IMR-90 (cell line): Measurements from ENCODE around the gene HSBP1L1. TPM values are rescaled to one million over a fixed set of nuclear protein-coding genes. Genes with fewer than 3 reads are reported as not detected.

ENCODE experiments used
- ATAC-seq: fragments of 200-7000 bp; cut with Tn5 transposase; 2 replicates; pipeline ENCODE4 v1.9.1; 2020; ENCODE audit warnings: low read depth, mild to moderate bottlenecking, moderate library complexity
- BruUV-seq: library from RNA; stranded (reverse); fragments of 400-500 nt; replicated peaks from 2 replicates; lab custom pipeline; 2021; lab: Mats Ljungman, UMichigan
- CTCF ChIA-PET: fragments of 300-600 bp; formaldehyde crosslinking; extraction: SDS; loops from one replicate; lab custom pipeline; 2021; ENCODE audit warnings: antibody characterized with exemption; lab: Yijun Ruan, JAX
- POLR2A ChIA-PET: fragments of 300-600 bp; sonication (Branson Sonifier 250); formaldehyde crosslinking; loops from one replicate; lab custom pipeline; 2022; ENCODE audit warnings: antibody characterized with exemption; ENCODE audit not compliant: unreplicated experiment; lab: Charles Lee
- DNase-seq: peaks from one replicate; pipeline ENCODE4 v3.0.0; 2013
- H2AFZ ChIP-seq: replicated peaks from 2 replicates; pipeline ENCODE3; 2013; ENCODE audit warnings: low read length, mild to moderate bottlenecking; ENCODE audit not compliant: poor library complexity
- H2AK5ac ChIP-seq: 2 replicates; pipeline ENCODE4 v1.6.1; 2013; ENCODE audit warnings: low read depth, low read length, inconsistent platforms
- H2AK9ac ChIP-seq: replicated peaks from 2 replicates; pipeline ENCODE3; 2013; ENCODE audit warnings: mild to moderate bottlenecking, low read depth, low read length, moderate library complexity; ENCODE audit not compliant: poor library complexity
- H2BK120ac ChIP-seq: 2 replicates; pipeline ENCODE4 v1.6.1; 2013; ENCODE audit warnings: low read depth, low read length, inconsistent platforms
- H2BK15ac ChIP-seq: 3 replicates; pipeline ENCODE4 v1.6.1; 2013; ENCODE audit warnings: low read depth, low read length, inconsistent platforms
- H2BK20ac ChIP-seq: 2 replicates; pipeline ENCODE4 v1.6.1; 2013; ENCODE audit warnings: low read depth, mild to moderate bottlenecking, inconsistent platforms, low read length, moderate library complexity
- H2BK5ac ChIP-seq: 2 replicates; pipeline ENCODE4 v1.6.1; 2013; ENCODE audit warnings: mild to moderate bottlenecking, low read depth, low read length, inconsistent platforms; ENCODE audit not compliant: poor library complexity, severe bottlenecking
- H3K14ac ChIP-seq: replicated peaks from 2 replicates; pipeline ENCODE4 v1.6.1; 2013; ENCODE audit warnings: low read depth, low read length, inconsistent platforms
- H3K18ac ChIP-seq: 2 replicates; pipeline ENCODE4 v1.6.1; 2013; ENCODE audit warnings: low read depth, low read length, control low read depth
- H3K23ac ChIP-seq: 2 replicates; pipeline ENCODE4 v1.6.1; 2013; ENCODE audit warnings: low read depth, low read length, inconsistent platforms
- H3K27ac ChIP-seq: 2 replicates; pipeline ENCODE4 v1.5.1; 2013; ENCODE audit warnings: mild to moderate bottlenecking, control low read depth, low read length; ENCODE audit not compliant: insufficient read depth
- H3K27me3 ChIP-seq: 2 replicates; pipeline ENCODE4 v1.6.1; 2013; ENCODE audit warnings: low read length; ENCODE audit not compliant: control insufficient read depth, insufficient read depth
- H3K36me3 ChIP-seq: 2 replicates; pipeline ENCODE4 v1.6.1; 2013; ENCODE audit warnings: low read length, mixed read lengths; ENCODE audit not compliant: control insufficient read depth, insufficient read depth
- H3K4ac ChIP-seq: 2 replicates; pipeline ENCODE4 v1.6.1; 2013; ENCODE audit warnings: low read depth, low read length, inconsistent platforms
- H3K4me1 ChIP-seq: 2 replicates; pipeline ENCODE4 v1.6.1; 2013; ENCODE audit warnings: low read length, mixed read lengths; ENCODE audit not compliant: control insufficient read depth, insufficient read depth
- H3K4me2 ChIP-seq: 2 replicates; pipeline ENCODE4 v1.6.1; 2013; ENCODE audit warnings: low read depth, mild to moderate bottlenecking, control low read depth, low read length, moderate library complexity
- H3K4me3 ChIP-seq: 2 replicates; pipeline ENCODE4 v1.5.1; 2013; ENCODE audit warnings: low read depth, mild to moderate bottlenecking, control low read depth, low read length, moderate library complexity; ENCODE audit not compliant: insufficient read depth
- H3K56ac ChIP-seq: 2 replicates; pipeline ENCODE4 v1.6.1; 2013; ENCODE audit warnings: low read length, inconsistent platforms; ENCODE audit not compliant: insufficient read depth; ENCODE audit errors: extremely low read depth
- H3K79me1 ChIP-seq, 2 experiments: 2 replicates each; pipeline ENCODE4 v1.6.1; 2013; ENCODE audit warnings: low read length in 2 of 2, inconsistent platforms in 1 of 2, low read depth in 1 of 2
- H3K9ac ChIP-seq: 2 replicates; pipeline ENCODE4 v1.6.1; 2013; ENCODE audit warnings: low read depth, low read length, control low read depth
- H3K9me1 ChIP-seq: 2 replicates; pipeline ENCODE4 v1.6.1; 2013; ENCODE audit warnings: low read length, inconsistent platforms; ENCODE audit not compliant: insufficient read depth
- H3K9me3 ChIP-seq: 2 replicates; pipeline ENCODE4 v1.6.1; 2013; ENCODE audit warnings: low read length; ENCODE audit not compliant: control insufficient read depth, insufficient read depth
- H4K20me1 ChIP-seq: 2 replicates; pipeline ENCODE4 v1.6.1; 2013; ENCODE audit warnings: low read length, inconsistent platforms; ENCODE audit not compliant: insufficient read depth
- H4K5ac ChIP-seq: 2 replicates; pipeline ENCODE4 v1.6.1; 2013; ENCODE audit warnings: mild to moderate bottlenecking, low read depth, low read length, control low read depth
- H4K8ac ChIP-seq, 2 experiments: 2 replicates each; pipeline ENCODE4 v1.6.1; 2013; ENCODE audit warnings: low read depth in 2 of 2, low read length in 2 of 2, control low read depth in 1 of 2, inconsistent platforms in 1 of 2
- H4K91ac ChIP-seq: 2 replicates; pipeline ENCODE4 v1.6.1; 2013; ENCODE audit warnings: low read depth, low read length, inconsistent platforms; ENCODE audit not compliant: insufficient read depth
- CEBPB ChIP-seq: IDR thresholded peaks from 2 replicates; pipeline ENCODE4 v1.6.1; 2012; ENCODE audit warnings: low read depth, low read length, improper control_type of control experiment
- CHD1 ChIP-seq: IDR thresholded peaks from 2 replicates; pipeline ENCODE4 v1.6.1; 2012; ENCODE audit warnings: low read depth, low read length, improper control_type of control experiment
- CTCF ChIP-seq: conservative IDR thresholded peaks from 2 replicates; pipeline ENCODE4 v1.5.1; 2012; ENCODE audit warnings: mild to moderate bottlenecking, low read depth, low read length, improper control_type of control experiment
- ELK1 ChIP-seq: fragments of 150-350 bp; IDR thresholded peaks from 2 replicates; pipeline ENCODE4 v1.6.1; 2016; ENCODE audit warnings: low read depth, mild to moderate bottlenecking, low read length, moderate library complexity, borderline replicate concordance
- FOS ChIP-seq: fragments of 150-350 bp; IDR thresholded peaks from 2 replicates; pipeline ENCODE4 v1.6.1; 2016; ENCODE audit warnings: low read depth, low read length
- MAZ ChIP-seq: IDR thresholded peaks from 2 replicates; pipeline ENCODE4 v1.6.1; 2012; ENCODE audit warnings: low read depth, mild to moderate bottlenecking, low read length, improper control_type of control experiment, moderate library complexity, borderline replicate concordance
- MXI1 ChIP-seq: IDR thresholded peaks from 2 replicates; pipeline ENCODE4 v1.6.1; 2012; ENCODE audit warnings: low read depth, mild to moderate bottlenecking, low read length, moderate library complexity, borderline replicate concordance
- NFE2L2 ChIP-seq: fragments of 150-350 bp; IDR thresholded peaks from 2 replicates; pipeline ENCODE4 v1.6.1; 2016; ENCODE audit warnings: low read depth, mild to moderate bottlenecking, low read length
- POLR2A ChIP-seq: IDR thresholded peaks from 2 replicates; pipeline ENCODE4 v1.6.1; 2012; ENCODE audit warnings: mild to moderate bottlenecking, low read depth, low read length
- RAD21 ChIP-seq: IDR thresholded peaks from 2 replicates; pipeline ENCODE4 v1.6.1; 2012; ENCODE audit warnings: low read length, improper control_type of control experiment
- RFX5 ChIP-seq: IDR thresholded peaks from 2 replicates; pipeline ENCODE4 v1.8.0; 2012; ENCODE audit warnings: low read depth, mild to moderate bottlenecking, low read length, moderate library complexity
- SMC3 ChIP-seq: fragments of 150-350 bp; IDR thresholded peaks from 2 replicates; pipeline ENCODE4 v1.6.1; 2016; ENCODE audit warnings: low read depth, mild to moderate bottlenecking, antibody characterized with exemption, low read length, moderate library complexity
- USF2 ChIP-seq: fragments of 150-350 bp; IDR thresholded peaks from 2 replicates; pipeline ENCODE4 v1.6.1; 2017; ENCODE audit warnings: mild to moderate bottlenecking, antibody characterized with exemption, low read length, low read depth
- WGBS, 2 experiments: methylation state at CpG; one replicate each; pipeline versions ENCODE4 v1.1.5 to v1.1.7; 2013; ENCODE audit warnings: missing lambda C conversion rate in 2 of 2; ENCODE audit not compliant: insufficient read length in 1 of 2; ENCODE audit errors: extremely low coverage in 2 of 2; 5-methylcytosine and 5-hydroxymethylcytosine counted together
- dilution Hi-C: fragments of 300-500 bp; cut with HindIII; formaldehyde crosslinking; loops from one replicate; pipeline ENCODE4 v1.14.3; 2018; ENCODE audit warnings: low sequenced_read_pairs; ENCODE audit not compliant: unreplicated experiment
- in situ Hi-C: fragments of 300-500 bp; cut with MboI; formaldehyde crosslinking; loops from 3 replicates; pipeline ENCODE4 v1.14.3; 2019; ENCODE audit warnings: low sequenced_read_pairs, inconsistent platforms, mixed read lengths
- intact Hi-C: fragments of 100-400 bp; cut with micrococcal nuclease; formaldehyde crosslinking; loops from 2 replicates; pipeline ENCODE4 v1.10.0; 2022
- polyA plus RNA-seq, 3 experiments: library from polyadenylated mRNA; depleted of rRNA; stranded (reverse); fragments of >200 nt; gene quantifications; 2 replicates each; pipeline ENCODE4 v1.2.3, GENCODE V29; 2012; ENCODE audit warnings: low replicate concordance in 1 of 3
- total RNA-seq: library from RNA; depleted of rRNA; stranded (reverse); fragments of >200 nt; gene quantifications from 2 replicates; pipeline ENCODE4 v1.2.3, GENCODE V29; 2012

Gene HSBP1L1
- total and polyA plus RNA-seq, 2 of the 4 experiments (the other 2 are of a cell fraction) = 8.6 to 18.0 TPM

- H3K27ac ChIP-seq = no peak overlapping the region
- H3K56ac ChIP-seq = no peak overlapping the region
- H3K9me3 ChIP-seq = peaks cover 4% of the 10 kb centered on the region
- no peaks in the 10 kb centered on the region for H3K4me1 ChIP-seq
- dilution Hi-C loops = no loop called here
- H2BK5ac ChIP-seq = no peak overlapping the region
- H4K91ac ChIP-seq = no peak overlapping the region
- no peak overlapping the region for H2AK9ac ChIP-seq
- no peak overlapping the region for H2BK15ac ChIP-seq
- H3K36me3 ChIP-seq = peaks cover 36% of the 10 kb centered on the region
- BruUV-seq = no TSS peak
- H4K8ac ChIP-seq = no peak overlapping the region
- H4K5ac ChIP-seq = no peak overlapping the region
- no peak overlapping the region for H2BK120ac ChIP-seq
- no peak for TF ChIP-seq CTCF
- TF ChIP-seq SMC3 = no peak
- TF ChIP-seq USF2 = no peak
- no peak for TF ChIP-seq CHD1
- no peak for TF ChIP-seq MAZ
- TF ChIP-seq NFE2L2 = no peak
- no peak for TF ChIP-seq POLR2A
- TF ChIP-seq RAD21 = no peak
- no peak for TF ChIP-seq CEBPB
- TF ChIP-seq MXI1 = no peak
- TF ChIP-seq ELK1 = no peak
- TF ChIP-seq RFX5 = no peak
- no peak for TF ChIP-seq FOS
- peaks cover 9% of the 10 kb centered on the region for H4K20me1 ChIP-seq
- no peak overlapping the region for H2AK5ac ChIP-seq
- H3K18ac ChIP-seq = no peak overlapping the region
- no peaks in the 10 kb centered on the region for H3K27me3 ChIP-seq
- no peak overlapping the region for H3K4me3 ChIP-seq
- in situ Hi-C loops = no loop called here
- no peak for ATAC-seq
- no peak overlapping the region for H3K9ac ChIP-seq
- no peak overlapping the region for H3K4ac ChIP-seq
- CTCF ChIA-PET = interaction anchor here (0.5 kb wide), 1 partner anchor 259 kb away, joined by 4 read pairs; no protein-coding TSS in a partner anchor
- H2BK20ac ChIP-seq = no peak overlapping the region
- no peaks in the 10 kb centered on the region for H3K9me1 ChIP-seq
- no peak overlapping the region for H3K14ac ChIP-seq
- peaks cover 14 to 43% of the 10 kb centered on the region in 2 experiments; a peak in 3 of 4 replicates for H3K79me1 ChIP-seq
- POLR2A ChIA-PET = no interaction called here
- no peak overlapping the region for H3K23ac ChIP-seq
- no peak overlapping the region for H2AFZ ChIP-seq
- WGBS, 2 experiments = 92% methylated on average over 10 of the region's 26 CpGs; no CpG with 5 or more reads in 1 of the 2 experiments
- no peak overlapping the region for H3K4me2 ChIP-seq
- intact Hi-C loops = no loop called here
- DNase-seq = no peak
These were observed 40.4 kb upstream of the HSBP1L1 start for GRCh38 chr18:79923896-79924585.
